NT2/D1 (cell line): Measurements from ENCODE around the gene HS6ST1.

ENCODE experiments used
- DNase-seq: peaks from one replicate; pipeline ENCODE4 v3.0.0-alpha.2; 2011; ENCODE audit warnings: low read depth, low spot score
- H3K27me3 ChIP-seq: 2 replicates; pipeline ENCODE4 v1.6.0; 2011; ENCODE audit warnings: mild to moderate bottlenecking; ENCODE audit not compliant: insufficient read length, insufficient read depth
- H3K36me3 ChIP-seq: 2 replicates; pipeline ENCODE4 v1.6.1; 2011; ENCODE audit warnings: mild to moderate bottlenecking, low read length, mixed read lengths; ENCODE audit not compliant: insufficient read depth, insufficient read length
- H3K4me1 ChIP-seq: 2 replicates; pipeline ENCODE4 v1.5.1; 2011; ENCODE audit not compliant: insufficient read depth, insufficient read length
- H3K4me3 ChIP-seq: 2 replicates; pipeline ENCODE4 v1.5.1; 2011; ENCODE audit warnings: low read depth; ENCODE audit not compliant: insufficient read length
- H3K9ac ChIP-seq: 2 replicates; pipeline ENCODE4 v1.6.0; 2011; ENCODE audit warnings: low read depth; ENCODE audit not compliant: insufficient read length
- H3K9me3 ChIP-seq: 2 replicates; pipeline ENCODE4 v1.5.1; 2011; ENCODE audit warnings: mild to moderate bottlenecking, low read length; ENCODE audit not compliant: insufficient read depth
- SUZ12 ChIP-seq: IDR thresholded peaks from 2 replicates; pipeline ENCODE4 v1.6.1; 2011; ENCODE audit not compliant: insufficient read length, insufficient read depth; ENCODE audit errors: extremely low read depth
- YY1 ChIP-seq: IDR thresholded peaks from 2 replicates; pipeline ENCODE4 v1.6.1; 2011; ENCODE audit not compliant: insufficient read length, insufficient read depth
- ZNF274 ChIP-seq: IDR thresholded peaks from 2 replicates; pipeline ENCODE4 v1.6.1; 2011; ENCODE audit warnings: mild to moderate bottlenecking, low read depth, low read length

The HS6ST1 gene

DNA sequence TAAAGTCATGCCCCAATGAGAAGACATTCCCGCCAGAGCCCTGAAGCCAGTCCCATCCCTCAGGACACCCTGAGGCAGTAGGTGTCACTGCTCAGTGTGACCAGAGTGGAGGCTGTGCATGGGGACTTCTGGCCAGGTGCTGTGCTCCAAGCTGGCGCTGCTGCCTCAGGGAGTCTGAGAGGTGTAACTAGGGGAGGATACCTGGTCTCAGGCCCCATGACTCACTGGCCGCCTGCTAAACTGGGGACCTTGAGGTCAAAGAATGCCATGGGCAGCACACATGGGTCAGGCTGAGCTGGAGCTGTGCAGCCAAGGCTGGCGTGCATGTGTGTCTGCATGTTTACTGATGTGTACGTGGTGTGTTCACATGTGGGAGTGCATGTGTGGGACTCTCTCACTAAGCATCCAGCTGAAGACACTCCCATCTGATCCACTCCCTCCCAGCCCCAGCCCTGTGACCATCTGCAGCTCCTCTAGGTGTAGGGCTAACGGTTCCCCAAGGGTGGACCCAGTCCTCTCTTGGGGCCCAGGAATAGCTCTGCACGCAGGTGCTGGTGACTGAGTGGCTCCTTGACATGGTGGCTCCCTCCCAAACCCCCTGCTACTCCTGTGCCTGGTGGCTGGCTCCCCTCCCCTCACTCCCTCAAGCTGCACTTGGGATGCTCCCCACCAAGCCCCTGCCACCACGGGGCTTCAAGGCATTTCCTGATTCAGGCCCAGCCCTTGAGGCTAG lies 16.5 kb downstream of the HS6ST1 start:
- no peaks in the 10 kb centered on the region for H3K27me3 ChIP-seq
- peaks cover 50% of the 10 kb centered on the region for H3K4me1 ChIP-seq
- TF ChIP-seq ZNF274 = no peak
- no peak for TF ChIP-seq YY1
- no peak for TF ChIP-seq SUZ12
- H3K36me3 ChIP-seq = peaks cover 83% of the 10 kb centered on the region
- DNase-seq = no peak
- H3K9me3 ChIP-seq = no peaks in the 10 kb centered on the region
- H3K9ac ChIP-seq = peak overlapping the region; percentile 36
- no peak overlapping the region for H3K4me3 ChIP-seq

DNA sequence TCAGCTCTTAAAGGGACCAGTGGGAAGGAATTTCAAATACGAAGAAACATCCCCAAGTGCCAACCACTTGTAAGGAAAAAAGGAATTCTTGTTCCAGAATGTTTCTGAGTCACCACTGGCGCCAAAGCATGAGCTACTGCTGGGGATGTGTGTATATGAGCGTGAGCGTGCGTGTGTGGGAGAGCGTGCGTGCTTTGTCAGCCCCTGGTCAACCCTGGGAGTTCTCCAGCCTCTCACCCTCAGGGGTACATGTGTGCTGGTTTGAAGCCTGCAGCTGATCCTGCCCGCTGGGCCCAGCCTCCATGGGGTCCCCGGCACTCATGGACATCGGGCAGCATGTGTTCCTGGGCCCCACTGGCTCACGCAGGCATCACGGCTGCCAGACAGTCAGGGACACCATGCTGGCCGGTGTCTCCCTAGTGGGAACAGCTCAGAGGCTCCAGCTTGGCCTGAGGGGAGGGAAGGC lies 17.1 kb downstream of the HS6ST1 start:
- DNase-seq = no peak
- H3K4me1 ChIP-seq = peaks cover 46% of the 10 kb centered on the region
- no peaks in the 10 kb centered on the region for H3K27me3 ChIP-seq
- no peak overlapping the region for H3K4me3 ChIP-seq
- H3K36me3 ChIP-seq = peaks cover 77% of the 10 kb centered on the region
- H3K9ac ChIP-seq = peak overlapping the region; percentile 28
- TF ChIP-seq SUZ12 = no peak
- no peak for TF ChIP-seq ZNF274
- TF ChIP-seq YY1 = no peak
- H3K9me3 ChIP-seq = no peaks in the 10 kb centered on the region

DNA sequence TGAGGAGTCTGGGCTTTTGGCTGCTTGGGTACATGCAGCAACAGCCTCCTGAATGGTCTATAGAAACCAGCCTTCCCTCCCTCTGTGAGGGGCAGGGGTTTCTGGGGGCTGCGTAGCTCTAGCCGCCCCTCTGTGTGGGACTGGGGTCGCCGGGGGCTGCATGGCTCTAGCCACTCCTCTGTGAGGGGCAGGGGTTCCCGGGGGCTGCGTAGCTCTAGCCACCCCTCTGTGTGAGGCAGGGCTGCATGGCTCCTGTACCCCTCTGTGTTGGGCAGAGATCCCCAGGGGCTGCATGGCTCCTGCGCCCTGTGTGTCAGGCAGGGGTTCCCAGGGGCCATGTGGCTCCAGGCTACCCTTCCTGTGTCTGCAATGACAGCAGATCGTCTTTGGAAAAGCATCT lies 17.6 kb downstream of the HS6ST1 start:
- peaks cover 43% of the 10 kb centered on the region for H3K4me1 ChIP-seq

DNA sequence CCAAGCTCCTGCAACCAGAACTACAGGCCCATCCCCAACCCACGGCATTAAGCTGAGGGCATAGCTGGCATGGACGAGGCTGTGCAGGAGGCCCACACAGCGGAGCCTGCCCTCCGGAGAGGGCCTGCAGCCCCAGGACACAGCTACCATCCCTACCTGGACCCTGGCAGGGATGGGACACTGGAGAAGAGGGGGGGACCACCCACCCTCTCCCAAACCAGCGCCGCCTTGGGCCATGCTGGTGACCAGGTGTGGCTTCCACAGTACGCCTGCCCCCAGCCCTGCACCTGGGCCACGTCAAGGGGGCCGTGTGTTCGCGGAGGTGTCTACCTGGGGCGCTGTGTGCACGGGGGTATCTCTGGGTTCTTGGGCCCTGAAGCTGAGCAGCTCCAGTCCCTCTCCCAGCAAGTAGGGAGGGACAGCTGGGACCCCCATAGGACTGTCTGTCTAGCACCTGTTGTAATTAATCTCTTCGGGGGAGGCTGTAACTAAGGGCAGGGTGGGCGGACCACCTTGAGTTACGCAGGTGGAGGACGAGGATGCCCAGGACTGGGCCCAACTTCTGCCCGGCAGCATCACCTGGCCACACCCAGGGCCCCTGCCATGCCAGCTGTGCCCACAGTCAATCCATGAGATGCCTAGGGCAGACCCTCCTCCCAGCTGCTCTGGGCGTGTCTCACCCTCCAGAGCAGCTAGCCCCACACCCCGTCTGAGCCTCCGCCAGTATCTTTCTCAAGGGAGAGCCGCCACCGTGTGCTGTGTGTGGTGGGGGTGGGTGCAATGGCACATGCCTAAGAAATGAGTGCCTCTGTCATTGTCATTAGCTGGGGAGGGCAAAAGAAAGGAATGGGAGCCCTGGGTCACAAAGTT lies 18.3 kb downstream of the HS6ST1 start:
- no peak overlapping the region for H3K4me3 ChIP-seq
- H3K36me3 ChIP-seq = peaks cover 66% of the 10 kb centered on the region
- no peaks in the 10 kb centered on the region for H3K27me3 ChIP-seq
- H3K9me3 ChIP-seq = no peaks in the 10 kb centered on the region
- TF ChIP-seq SUZ12 (no peak), YY1 (no peak), ZNF274 (no peak)
- no peak for DNase-seq
- H3K4me1 ChIP-seq = peaks cover 37% of the 10 kb centered on the region
- H3K9ac ChIP-seq = no peak overlapping the region

More for the DNA sequence above, 17.6 kb downstream of the HS6ST1 start:
- Histone ChIP-seq H3K27me3 (no peaks in the 10 kb centered on the region), H3K4me3 (no peak overlapping the region), H3K9me3 (no peaks in the 10 kb centered on the region), H3K9ac (no peak overlapping the region), H3K36me3 (peaks cover 72% of the 10 kb centered on the region)
- DNase-seq = no peak
- TF ChIP-seq YY1 (no peak), ZNF274 (no peak), SUZ12 (no peak)

DNA sequence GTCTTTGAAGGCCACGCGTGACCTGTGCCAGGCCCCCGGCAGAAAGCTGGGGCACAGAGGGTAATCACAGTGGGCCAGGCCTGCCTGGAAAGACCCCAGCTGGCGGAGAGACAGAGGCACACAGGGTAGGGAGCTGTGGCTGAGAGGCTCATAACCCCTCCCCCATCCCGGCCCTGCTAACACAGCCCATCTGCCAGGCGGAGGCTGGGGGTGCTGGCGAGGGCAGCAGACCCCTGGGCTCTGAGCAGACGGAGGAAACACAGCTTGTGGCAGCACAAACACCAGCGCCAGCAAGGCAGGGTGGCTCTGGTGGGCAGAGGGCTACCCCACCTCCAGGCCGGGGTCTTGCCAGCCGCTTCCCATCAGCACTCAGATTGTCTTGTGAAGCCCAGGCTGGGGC lies 19.0 kb downstream of the HS6ST1 start:
- TF ChIP-seq SUZ12 (no peak), YY1 (no peak), ZNF274 (no peak)

DNA sequence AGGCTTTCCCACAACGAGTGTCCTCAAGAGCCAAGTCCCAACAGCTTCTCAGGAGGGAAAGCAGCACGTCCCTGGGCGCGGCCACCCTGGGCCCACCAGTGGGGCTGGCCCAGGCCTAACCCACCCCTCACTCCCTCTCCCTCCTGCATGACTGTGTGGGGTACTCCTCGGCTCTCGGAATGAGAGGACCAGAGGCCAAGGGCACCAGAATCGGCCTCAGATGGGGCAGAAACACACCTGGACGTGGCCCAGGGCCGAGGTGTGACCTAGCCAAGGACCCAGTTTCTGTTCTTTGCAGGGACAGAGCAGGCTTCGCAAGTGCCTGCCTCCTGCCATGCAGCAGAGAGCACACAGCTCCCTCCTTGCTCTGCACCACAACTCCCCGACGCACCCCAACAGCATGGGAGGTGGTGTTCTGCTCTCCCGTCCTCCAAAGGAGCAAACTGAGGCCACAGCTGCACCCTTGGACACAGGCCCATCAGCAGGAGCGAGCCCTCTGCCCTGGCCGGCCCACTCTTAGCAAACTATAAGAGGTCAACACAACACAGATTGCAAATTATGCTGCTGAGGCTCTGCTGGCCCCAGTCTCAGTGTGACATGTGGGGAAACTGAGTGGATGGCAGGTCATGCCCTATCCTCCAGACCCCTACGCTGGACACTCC lies 19.7 kb downstream of the HS6ST1 start:
- H3K9ac ChIP-seq = no peak overlapping the region
- H3K36me3 ChIP-seq = peaks cover 61% of the 10 kb centered on the region
- no peak overlapping the region for H3K4me3 ChIP-seq
- TF ChIP-seq YY1 = no peak
- no peak for TF ChIP-seq SUZ12
- no peak for TF ChIP-seq ZNF274
- no peak for DNase-seq
- no peaks in the 10 kb centered on the region for H3K27me3 ChIP-seq
- H3K9me3 ChIP-seq = no peaks in the 10 kb centered on the region
- H3K4me1 ChIP-seq = peaks cover 34% of the 10 kb centered on the region

More for the DNA sequence above, 19.0 kb downstream of the HS6ST1 start:
- no peak overlapping the region for H3K4me3 ChIP-seq
- H3K27me3 ChIP-seq = no peaks in the 10 kb centered on the region
- no peak overlapping the region for H3K9ac ChIP-seq
- peaks cover 67% of the 10 kb centered on the region for H3K36me3 ChIP-seq
- DNase-seq = no peak
- peaks cover 30% of the 10 kb centered on the region for H3K4me1 ChIP-seq
- no peaks in the 10 kb centered on the region for H3K9me3 ChIP-seq

DNA sequence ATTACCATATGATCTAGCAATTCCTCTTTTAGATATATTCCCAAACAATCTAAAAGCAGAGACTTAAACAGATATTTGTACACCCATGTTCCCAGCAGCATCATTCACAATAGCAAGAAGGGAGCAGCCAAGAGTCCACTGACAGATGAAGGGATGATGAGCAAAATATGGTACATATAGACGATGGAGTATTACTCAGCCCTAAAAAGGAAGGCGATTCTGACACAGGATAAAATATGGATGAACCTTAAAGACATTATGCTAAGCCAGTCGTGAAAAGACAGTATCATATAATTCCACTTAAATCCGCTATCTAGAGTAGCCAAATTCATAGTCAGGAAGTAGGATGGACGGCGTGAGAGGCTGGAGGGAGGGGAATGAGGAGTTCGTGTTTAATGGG lies 20.4 kb downstream of the HS6ST1 start:
- DNase-seq = no peak
- Histone ChIP-seq H3K4me1 (peaks cover 40% of the 10 kb centered on the region), H3K9ac (no peak overlapping the region), H3K9me3 (no peaks in the 10 kb centered on the region), H3K4me3 (no peak overlapping the region), H3K36me3 (peaks cover 60% of the 10 kb centered on the region), H3K27me3 (no peaks in the 10 kb centered on the region)
- TF ChIP-seq YY1 = no peak
- no peak for TF ChIP-seq SUZ12
- no peak for TF ChIP-seq ZNF274
